Loucy (cell line): ENCODE results near the gene NOL7.

Experiments
- EZH2phosphoT487 ChIP-seq: fragments of 200-600 bp; IDR thresholded peaks from 2 replicates; pipeline ENCODE4 v1.6.1; 2018; ENCODE audit warnings: antibody characterized with exemption, mild to moderate bottlenecking, moderate library complexity, borderline replicate concordance
- TF ChIP-seq, protein P1 (sequence below): fragments of 200-600 bp; sonication (generic); conservative IDR thresholded peaks from 2 replicates; pipeline ENCODE4 v1.5.1; 2014; ENCODE audit warnings: mild to moderate bottlenecking, antibody characterized with exemption, low read length

DNA sequence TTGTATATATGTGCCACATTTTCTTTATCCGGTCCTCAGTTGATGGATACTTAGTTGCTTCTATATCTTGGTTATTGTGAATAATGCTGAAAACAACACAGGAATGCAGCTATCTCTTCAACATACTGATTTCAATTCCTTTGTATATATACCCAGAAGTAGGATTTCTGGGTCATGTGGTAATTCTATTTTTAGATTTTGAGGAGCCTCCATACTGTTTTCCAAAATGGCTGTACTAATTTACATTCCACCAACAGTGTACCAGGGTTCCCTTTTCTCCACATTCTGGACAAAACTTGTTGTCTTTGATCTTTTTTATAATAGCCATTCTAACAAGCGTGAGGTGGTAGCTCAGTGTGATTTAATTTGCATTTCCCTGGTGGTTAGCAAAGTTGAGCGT, 39.1 kb upstream of the NOL7 start:
- TF ChIP-seq, protein P1, sequence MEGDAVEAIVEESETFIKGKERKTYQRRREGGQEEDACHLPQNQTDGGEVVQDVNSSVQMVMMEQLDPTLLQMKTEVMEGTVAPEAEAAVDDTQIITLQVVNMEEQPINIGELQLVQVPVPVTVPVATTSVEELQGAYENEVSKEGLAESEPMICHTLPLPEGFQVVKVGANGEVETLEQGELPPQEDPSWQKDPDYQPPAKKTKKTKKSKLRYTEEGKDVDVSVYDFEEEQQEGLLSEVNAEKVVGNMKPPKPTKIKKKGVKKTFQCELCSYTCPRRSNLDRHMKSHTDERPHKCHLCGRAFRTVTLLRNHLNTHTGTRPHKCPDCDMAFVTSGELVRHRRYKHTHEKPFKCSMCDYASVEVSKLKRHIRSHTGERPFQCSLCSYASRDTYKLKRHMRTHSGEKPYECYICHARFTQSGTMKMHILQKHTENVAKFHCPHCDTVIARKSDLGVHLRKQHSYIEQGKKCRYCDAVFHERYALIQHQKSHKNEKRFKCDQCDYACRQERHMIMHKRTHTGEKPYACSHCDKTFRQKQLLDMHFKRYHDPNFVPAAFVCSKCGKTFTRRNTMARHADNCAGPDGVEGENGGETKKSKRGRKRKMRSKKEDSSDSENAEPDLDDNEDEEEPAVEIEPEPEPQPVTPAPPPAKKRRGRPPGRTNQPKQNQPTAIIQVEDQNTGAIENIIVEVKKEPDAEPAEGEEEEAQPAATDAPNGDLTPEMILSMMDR: no peak
- no peak for TF ChIP-seq EZH2phosphoT487
